K562 (cell line): ENCODE measurements around the gene SLC22A1.

Source experiments
- BRD4 ChIP-seq: fragments of 200-600 bp; sonication (generic); IDR thresholded peaks from 2 replicates; pipeline ENCODE4 v1.6.1; 2017; ENCODE audit warnings: inconsistent platforms
- CBFA2T2 ChIP-seq: fragments of 450-650 bp; conservative IDR thresholded peaks from 2 replicates; pipeline ENCODE4 v1.6.1; 2017; ENCODE audit warnings: mild to moderate bottlenecking
- CREM ChIP-seq: IDR thresholded peaks from 2 replicates; pipeline ENCODE4 v1.6.1; 2014; ENCODE audit warnings: antibody characterized with exemption, low read depth
- ETV6 ChIP-seq, 3 experiments: fragments of 150-350 bp in 1 of 3; sonication (generic) in 1 of 3; formaldehyde crosslinking in 1 of 3; IDR thresholded peaks; 2 replicates each; pipeline versions ENCODE4 v1.6.1 to v1.8.0; 2014 to 2022; ENCODE audit warnings: borderline replicate concordance in 2 of 3, low read depth in 2 of 3, antibody characterized with exemption in 1 of 3, low read length in 1 of 3, mild to moderate bottlenecking in 1 of 3, missing genetic modification reagents in 1 of 3
- SRF ChIP-seq, 2 experiments: fragments of 250-450, 450-650 bp in 1 of 2; sonication (Bioruptor Pico) in 1 of 2; sonication (generic) in 1 of 2; formaldehyde crosslinking; IDR thresholded peaks; 2 replicates each; pipeline versions ENCODE4 v1.5.0 to v1.5.1; 2020 to 2022; ENCODE audit warnings: mild to moderate bottlenecking in 1 of 2, missing genetic modification reagents in 1 of 2
- TAF1 ChIP-seq: IDR thresholded peaks from 2 replicates; pipeline ENCODE4 v1.6.1; 2011; ENCODE audit warnings: mild to moderate bottlenecking, low read length, moderate library complexity; ENCODE audit not compliant: insufficient read depth, control insufficient read depth, severe bottlenecking; ENCODE audit errors: extremely low read depth
- TF ChIP-seq, protein P1 (sequence below), 3 experiments: IDR thresholded peaks in 2 of 3; conservative IDR thresholded peaks in 1 of 3; 2 replicates each; pipeline ENCODE4 v1.5.1; 2011 to 2012; ENCODE audit warnings: low read length in 3 of 3, mild to moderate bottlenecking in 3 of 3, control low read depth in 2 of 3, improper control_type of control experiment in 1 of 3, inconsistent platforms in 1 of 3, low read depth in 1 of 3, mixed read lengths in 1 of 3, moderate library complexity in 1 of 3; ENCODE audit not compliant: insufficient read depth in 2 of 3
- TF ChIP-seq, protein P2 (sequence below): fragments of 250-450 bp; sonication (Bioruptor Pico); IDR thresholded peaks from 2 replicates; pipeline ENCODE4 v1.5.1; 2021; ENCODE audit warnings: mild to moderate bottlenecking
- TF ChIP-seq, protein P3 (sequence below): fragments of 200-800 bp; sonication (Bioruptor generic); IDR thresholded peaks from 2 replicates; pipeline ENCODE4 v1.6.1; 2016; ENCODE audit warnings: missing genetic modification characterization, missing compliant biosample characterization
- TF ChIP-seq, protein P4 (sequence below): sonication (generic); formaldehyde crosslinking; IDR thresholded peaks from 2 replicates; pipeline ENCODE4 v1.8.0; 2022; ENCODE audit warnings: mild to moderate bottlenecking, missing genetic modification reagents, borderline replicate concordance

DNA sequence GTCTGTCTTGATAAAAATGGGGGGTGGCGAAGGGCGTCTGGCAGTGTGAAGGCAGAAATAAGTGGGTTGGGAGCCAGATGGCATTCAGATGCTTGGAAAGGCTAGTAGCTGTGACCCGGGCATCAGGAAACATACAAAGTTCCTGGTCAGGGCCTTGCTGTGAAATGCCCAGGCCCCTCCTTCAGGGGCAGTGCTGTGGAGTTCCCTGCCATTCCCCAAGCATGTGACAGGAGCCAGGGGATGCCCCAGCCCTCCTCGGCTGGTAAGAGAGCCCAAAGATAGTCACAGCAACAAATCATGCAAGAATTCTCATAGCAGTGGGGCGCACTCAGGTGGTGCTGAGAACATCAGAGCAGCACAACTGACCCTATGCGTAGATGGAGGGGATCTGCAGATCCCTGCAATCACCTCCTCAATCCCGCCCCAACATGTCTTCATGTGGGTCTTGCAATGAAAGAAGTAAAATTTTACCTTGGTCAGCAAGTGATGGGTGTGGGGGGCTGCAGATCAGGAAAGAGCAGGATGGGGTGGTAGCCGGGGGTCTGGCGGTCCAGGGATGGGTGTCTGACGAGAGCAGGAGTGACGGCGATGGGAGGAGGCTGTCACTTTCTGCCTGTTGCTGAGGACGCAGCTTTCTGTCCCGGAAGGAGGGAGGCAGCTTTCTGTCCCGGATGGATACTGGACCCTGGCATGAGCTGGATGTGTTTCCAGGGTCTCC lies 39.5 kb downstream of the SLC22A1 start:
- TF ChIP-seq CREM = no peak
- TF ChIP-seq BRD4 = no peak
- TF ChIP-seq, protein P1, sequence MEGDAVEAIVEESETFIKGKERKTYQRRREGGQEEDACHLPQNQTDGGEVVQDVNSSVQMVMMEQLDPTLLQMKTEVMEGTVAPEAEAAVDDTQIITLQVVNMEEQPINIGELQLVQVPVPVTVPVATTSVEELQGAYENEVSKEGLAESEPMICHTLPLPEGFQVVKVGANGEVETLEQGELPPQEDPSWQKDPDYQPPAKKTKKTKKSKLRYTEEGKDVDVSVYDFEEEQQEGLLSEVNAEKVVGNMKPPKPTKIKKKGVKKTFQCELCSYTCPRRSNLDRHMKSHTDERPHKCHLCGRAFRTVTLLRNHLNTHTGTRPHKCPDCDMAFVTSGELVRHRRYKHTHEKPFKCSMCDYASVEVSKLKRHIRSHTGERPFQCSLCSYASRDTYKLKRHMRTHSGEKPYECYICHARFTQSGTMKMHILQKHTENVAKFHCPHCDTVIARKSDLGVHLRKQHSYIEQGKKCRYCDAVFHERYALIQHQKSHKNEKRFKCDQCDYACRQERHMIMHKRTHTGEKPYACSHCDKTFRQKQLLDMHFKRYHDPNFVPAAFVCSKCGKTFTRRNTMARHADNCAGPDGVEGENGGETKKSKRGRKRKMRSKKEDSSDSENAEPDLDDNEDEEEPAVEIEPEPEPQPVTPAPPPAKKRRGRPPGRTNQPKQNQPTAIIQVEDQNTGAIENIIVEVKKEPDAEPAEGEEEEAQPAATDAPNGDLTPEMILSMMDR (IDR thresholded peaks at IDR 0.05 in 2 of 3, conservative IDR thresholded peaks at IDR 0.05 in 1 of 3; ENCODE audit: insufficient read depth in 2 of 3, low read depth in 1 of 3, low read length in 3 of 3) = no peak
- TF ChIP-seq ETV6 (IDR thresholded peaks at IDR 0.05; ENCODE audit: borderline replicate concordance in 1 of 2, low read depth in 2 of 2, low read length in 1 of 2) = no peak
- no peak for TF ChIP-seq ETV6 (CRISPR knock-in tag; IDR thresholded peaks at IDR 0.05; ENCODE audit: borderline replicate concordance)
- TF ChIP-seq, protein P2, sequence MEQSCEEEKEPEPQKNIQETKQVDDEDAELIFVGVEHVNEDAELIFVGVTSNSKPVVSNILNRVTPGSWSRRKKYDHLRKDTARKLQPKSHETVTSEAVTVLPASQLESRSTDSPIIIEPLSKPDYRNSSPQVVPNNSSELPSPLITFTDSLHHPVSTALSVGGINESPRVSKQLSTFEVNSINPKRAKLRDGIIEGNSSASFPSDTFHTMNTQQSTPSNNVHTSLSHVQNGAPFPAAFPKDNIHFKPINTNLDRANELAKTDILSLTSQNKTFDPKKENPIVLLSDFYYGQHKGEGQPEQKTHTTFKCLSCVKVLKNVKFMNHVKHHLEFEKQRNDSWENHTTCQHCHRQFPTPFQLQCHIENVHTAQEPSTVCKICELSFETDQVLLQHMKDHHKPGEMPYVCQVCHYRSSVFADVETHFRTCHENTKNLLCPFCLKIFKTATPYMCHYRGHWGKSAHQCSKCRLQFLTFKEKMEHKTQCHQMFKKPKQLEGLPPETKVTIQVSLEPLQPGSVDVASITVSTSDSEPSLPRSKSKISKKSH (CRISPR knock-in tag) = no peak
- TF ChIP-seq CBFA2T2 = no peak
- TF ChIP-seq, protein P3, sequence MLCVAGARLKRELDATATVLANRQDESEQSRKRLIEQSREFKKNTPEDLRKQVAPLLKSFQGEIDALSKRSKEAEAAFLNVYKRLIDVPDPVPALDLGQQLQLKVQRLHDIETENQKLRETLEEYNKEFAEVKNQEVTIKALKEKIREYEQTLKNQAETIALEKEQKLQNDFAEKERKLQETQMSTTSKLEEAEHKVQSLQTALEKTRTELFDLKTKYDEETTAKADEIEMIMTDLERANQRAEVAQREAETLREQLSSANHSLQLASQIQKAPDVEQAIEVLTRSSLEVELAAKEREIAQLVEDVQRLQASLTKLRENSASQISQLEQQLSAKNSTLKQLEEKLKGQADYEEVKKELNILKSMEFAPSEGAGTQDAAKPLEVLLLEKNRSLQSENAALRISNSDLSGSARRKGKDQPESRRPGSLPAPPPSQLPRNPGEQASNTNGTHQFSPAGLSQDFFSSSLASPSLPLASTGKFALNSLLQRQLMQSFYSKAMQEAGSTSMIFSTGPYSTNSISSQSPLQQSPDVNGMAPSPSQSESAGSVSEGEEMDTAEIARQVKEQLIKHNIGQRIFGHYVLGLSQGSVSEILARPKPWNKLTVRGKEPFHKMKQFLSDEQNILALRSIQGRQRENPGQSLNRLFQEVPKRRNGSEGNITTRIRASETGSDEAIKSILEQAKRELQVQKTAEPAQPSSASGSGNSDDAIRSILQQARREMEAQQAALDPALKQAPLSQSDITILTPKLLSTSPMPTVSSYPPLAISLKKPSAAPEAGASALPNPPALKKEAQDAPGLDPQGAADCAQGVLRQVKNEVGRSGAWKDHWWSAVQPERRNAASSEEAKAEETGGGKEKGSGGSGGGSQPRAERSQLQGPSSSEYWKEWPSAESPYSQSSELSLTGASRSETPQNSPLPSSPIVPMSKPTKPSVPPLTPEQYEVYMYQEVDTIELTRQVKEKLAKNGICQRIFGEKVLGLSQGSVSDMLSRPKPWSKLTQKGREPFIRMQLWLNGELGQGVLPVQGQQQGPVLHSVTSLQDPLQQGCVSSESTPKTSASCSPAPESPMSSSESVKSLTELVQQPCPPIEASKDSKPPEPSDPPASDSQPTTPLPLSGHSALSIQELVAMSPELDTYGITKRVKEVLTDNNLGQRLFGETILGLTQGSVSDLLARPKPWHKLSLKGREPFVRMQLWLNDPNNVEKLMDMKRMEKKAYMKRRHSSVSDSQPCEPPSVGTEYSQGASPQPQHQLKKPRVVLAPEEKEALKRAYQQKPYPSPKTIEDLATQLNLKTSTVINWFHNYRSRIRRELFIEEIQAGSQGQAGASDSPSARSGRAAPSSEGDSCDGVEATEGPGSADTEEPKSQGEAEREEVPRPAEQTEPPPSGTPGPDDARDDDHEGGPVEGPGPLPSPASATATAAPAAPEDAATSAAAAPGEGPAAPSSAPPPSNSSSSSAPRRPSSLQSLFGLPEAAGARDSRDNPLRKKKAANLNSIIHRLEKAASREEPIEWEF (CRISPR knock-in tag) = no peak
- TF ChIP-seq TAF1 = no peak
- TF ChIP-seq SRF (CRISPR knock-in tag; IDR thresholded peaks at IDR 0.05) = no peak
- TF ChIP-seq, protein P4, sequence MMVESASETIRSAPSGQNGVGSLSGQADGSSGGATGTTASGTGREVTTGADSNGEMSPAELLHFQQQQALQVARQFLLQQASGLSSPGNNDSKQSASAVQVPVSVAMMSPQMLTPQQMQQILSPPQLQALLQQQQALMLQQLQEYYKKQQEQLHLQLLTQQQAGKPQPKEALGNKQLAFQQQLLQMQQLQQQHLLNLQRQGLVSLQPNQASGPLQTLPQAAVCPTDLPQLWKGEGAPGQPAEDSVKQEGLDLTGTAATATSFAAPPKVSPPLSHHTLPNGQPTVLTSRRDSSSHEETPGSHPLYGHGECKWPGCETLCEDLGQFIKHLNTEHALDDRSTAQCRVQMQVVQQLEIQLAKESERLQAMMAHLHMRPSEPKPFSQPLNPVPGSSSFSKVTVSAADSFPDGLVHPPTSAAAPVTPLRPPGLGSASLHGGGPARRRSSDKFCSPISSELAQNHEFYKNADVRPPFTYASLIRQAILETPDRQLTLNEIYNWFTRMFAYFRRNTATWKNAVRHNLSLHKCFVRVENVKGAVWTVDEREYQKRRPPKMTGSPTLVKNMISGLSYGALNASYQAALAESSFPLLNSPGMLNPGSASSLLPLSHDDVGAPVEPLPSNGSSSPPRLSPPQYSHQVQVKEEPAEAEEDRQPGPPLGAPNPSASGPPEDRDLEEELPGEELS (CRISPR knock-in tag) = no peak
